Uterus (tissue), 2 donors: ENCODE data around the gene NAV2.

Experiments used
- CTCF ChIP-seq, 4 experiments: fragments of 200-600 bp in 2 of 4; fragments of 450-650 bp in 2 of 4; sonication (generic) in 2 of 4; IDR thresholded peaks; one replicate each; pipeline ENCODE4 v1.5.1; 2016 to 2019; ENCODE audit warnings: antibody characterized with exemption in 4 of 4, mild to moderate bottlenecking in 2 of 4, moderate library complexity in 1 of 4
- POLR2A ChIP-seq, 2 donors: fragments of 450-650 bp; IDR thresholded peaks; one replicate each; pipeline ENCODE4 v1.6.1; 2016; ENCODE audit warnings: antibody characterized with exemption in 2 of 2, mild to moderate bottlenecking in 1 of 2, moderate library complexity in 1 of 2

GRCh38 chr11:20031155-20032001, 318.7 kb downstream of the NAV2 start:
- TF ChIP-seq POLR2A (IDR thresholded peaks at IDR 0.05) (no peak), CTCF (IDR thresholded peaks at IDR 0.05) (no peak)
